GM19099 (cell line): ENCODE data around the gene DIAPH3.

Source experiments
- POLR2A ChIP-seq: IDR thresholded peaks from 3 replicates; pipeline ENCODE4 v1.6.1; 2011; ENCODE audit warnings: low read depth; ENCODE audit not compliant: insufficient read length; ENCODE audit errors: extremely low read depth

The DIAPH3 gene

DNA sequence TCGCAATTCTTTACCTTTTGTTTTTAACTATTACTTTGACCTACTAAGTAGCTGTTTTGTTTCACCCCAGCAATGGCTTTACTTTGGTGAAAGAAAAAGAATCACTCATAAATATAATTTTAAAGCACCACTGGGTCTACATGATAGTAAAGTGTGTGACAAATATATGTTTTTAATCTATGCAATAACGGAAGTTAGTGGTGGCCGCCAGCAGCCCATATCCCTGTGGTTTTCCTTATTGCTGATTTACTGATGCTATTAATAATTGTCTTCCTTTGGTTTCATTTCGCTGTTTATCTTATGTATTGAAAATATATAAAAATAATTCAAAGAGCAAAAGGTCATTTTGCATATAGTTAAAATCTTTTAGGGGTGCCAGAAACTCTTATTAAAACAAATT, 491.3 kb downstream of the DIAPH3 start:
- TF ChIP-seq POLR2A, result no peak

DNA sequence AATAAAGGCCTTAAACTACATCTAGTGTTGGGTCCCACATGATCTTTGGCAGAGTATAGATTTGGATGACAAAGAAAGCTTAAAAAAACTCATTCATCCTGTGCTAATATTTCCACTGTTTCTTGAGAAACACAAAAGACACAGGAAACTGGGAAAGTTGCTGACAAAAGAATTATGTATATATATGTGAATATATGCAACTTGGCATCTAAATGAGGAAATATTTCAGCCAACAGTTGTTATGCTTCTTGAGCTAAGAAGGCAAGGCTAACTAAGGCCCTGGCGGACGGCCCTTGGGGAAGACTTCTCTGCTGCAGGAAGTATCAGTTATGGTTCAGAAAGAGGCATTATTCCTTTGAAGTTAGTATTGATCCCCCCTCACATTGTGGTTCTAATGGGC, 491.8 kb downstream of the DIAPH3 start:
- no peak for TF ChIP-seq POLR2A

DNA sequence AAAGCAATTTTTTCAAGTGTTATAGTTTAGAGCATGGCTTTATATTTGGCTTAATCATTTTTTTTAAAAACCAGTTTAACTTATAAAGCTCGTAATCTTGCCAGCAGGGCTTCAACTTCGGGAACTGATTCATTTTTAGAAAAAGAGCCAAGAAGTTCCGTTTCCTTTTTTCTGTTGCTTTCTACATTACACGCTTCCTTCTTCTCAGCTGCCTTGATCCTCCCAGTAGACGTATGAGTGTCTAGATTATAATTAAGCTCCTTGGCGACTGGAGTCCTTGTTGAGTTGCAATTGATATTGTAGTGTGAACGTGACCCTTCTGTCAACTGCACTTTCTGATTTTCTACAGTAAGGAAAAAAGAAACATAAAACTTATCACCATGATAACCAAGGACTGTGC, 497.2 kb downstream of the DIAPH3 start:
- no peak for TF ChIP-seq POLR2A

- TF ChIP-seq POLR2A, result no peak
Measured at GRCh38 chr13:59665732-59666131, 498.0 kb downstream of the DIAPH3 start.

- TF ChIP-seq POLR2A, result no peak
Measured at GRCh38 chr13:59665184-59665583, 498.5 kb downstream of the DIAPH3 start.

DNA sequence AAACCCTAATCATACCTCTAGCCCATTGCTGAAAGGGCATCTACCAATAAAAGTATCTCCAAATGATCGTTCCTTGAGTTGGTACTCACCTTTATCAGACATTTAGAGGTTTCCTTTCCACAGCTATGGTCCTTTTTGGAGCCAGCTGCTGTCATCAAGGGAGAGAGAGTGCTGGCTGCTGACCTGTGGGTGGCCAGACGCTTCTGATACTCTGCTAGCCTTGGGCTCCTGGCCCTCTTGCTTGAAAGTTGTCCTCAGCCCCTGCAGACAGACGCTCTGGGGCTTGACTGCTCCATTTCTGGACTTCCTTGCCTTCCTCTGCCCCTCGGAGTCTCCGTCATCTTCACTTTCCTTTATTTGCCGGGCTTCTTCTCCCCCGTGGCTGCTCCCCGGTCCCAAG, 499.1 kb downstream of the DIAPH3 start:
- TF ChIP-seq POLR2A, result no peak

DNA sequence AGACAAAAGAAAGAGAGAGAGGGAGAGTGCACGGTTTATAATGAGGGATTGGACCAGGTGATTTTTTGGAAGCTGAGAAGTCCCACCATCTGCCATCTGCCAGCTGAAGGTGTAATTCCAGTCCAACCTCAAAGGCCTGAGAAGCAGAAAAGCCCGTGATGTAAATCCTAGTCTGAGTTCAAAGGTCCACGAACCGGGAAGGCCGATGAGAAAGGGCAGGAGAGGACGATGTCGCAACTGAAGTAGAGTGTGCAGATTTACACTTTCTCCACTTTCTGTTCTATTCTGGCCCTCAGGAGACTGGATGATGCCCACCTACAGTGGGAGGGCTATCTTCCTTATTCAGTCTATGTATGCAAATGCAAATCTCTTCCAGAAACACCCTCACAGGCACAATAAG, 500.0 kb downstream of the DIAPH3 start:
- no peak for TF ChIP-seq POLR2A

GRCh38 chr13:59660582-59660981, 503.1 kb downstream of the DIAPH3 start:
- no peak for TF ChIP-seq POLR2A

- TF ChIP-seq POLR2A, result no peak
Measured at GRCh38 chr13:59659981-59660380, 503.7 kb downstream of the DIAPH3 start.

GRCh38 chr13:59658738-59659330, 504.9 kb downstream of the DIAPH3 start:
- TF ChIP-seq POLR2A, result no peak

DNA sequence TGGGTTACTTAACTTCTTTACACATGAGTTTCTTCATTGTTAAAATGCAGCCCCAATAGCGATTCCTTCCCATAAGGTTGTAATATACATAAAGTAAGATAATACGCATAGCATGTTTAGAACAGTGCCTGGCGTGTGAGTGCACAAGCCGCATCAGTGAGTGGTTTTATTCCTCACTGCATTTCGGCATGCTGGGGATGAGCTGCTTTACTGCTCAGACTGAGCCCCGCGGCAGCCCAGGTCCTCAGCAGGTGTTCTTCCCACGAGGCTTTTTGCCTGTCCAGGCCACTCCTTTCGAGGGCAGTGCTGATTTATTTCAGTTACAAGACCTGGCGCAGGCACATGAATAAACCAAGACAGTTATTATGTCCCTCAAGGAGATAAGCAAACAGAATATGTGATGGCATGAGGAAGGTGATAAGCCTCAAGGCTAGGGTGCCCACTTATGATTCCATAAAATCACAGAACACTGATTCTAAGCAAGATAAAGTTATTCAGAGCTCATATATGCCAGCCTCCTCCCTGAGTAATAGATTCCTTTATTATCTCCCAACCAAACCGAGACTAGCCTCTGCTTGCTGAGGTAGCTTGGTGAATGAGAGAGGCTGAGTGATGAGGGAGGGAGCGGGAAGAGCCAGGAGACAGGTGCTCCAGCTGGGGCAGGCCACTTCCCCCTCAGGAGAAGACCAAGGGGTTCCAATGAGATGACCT, 505.5 kb downstream of the DIAPH3 start:
- no peak for TF ChIP-seq POLR2A

DNA sequence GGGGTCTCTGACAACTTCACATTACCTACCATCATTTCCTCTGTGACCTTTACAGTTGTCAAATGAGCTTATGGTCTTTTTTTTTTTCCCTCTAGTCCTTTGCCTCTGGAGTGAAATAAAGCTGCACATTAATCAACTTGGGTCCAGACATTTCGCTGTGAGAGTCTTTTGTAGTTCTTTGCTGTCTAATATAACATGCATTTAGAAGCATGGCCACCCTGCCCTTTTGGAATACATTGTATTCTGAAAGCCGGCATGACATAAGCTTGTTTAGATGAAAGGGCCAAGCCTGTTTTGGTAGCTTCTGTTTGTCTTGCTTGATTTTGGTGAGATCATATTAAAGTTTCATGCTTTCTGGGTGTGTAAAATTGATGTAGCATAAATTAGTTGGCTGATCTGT, 509.8 kb downstream of the DIAPH3 start:
- no peak for TF ChIP-seq POLR2A

DNA sequence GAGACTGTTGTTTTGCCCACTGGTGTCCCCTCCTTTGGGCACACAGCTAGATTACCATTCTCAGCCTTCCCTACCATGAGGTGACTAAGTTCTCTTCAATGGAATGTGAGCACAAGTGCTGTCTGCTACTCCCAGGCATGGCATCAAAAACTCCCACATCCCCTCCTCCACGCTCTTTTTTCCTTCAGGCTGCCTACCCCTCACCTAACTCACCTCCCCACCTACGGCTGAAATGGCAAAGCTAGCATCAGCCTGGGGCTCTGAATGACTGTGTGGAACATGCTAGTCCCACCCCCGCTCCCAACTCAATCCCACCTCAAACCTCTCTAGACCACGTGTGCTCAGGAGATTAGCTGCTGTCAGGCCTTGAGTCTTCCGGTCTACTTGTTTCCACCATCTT, 512.2 kb downstream of the DIAPH3 start:
- TF ChIP-seq POLR2A, result no peak

DNA sequence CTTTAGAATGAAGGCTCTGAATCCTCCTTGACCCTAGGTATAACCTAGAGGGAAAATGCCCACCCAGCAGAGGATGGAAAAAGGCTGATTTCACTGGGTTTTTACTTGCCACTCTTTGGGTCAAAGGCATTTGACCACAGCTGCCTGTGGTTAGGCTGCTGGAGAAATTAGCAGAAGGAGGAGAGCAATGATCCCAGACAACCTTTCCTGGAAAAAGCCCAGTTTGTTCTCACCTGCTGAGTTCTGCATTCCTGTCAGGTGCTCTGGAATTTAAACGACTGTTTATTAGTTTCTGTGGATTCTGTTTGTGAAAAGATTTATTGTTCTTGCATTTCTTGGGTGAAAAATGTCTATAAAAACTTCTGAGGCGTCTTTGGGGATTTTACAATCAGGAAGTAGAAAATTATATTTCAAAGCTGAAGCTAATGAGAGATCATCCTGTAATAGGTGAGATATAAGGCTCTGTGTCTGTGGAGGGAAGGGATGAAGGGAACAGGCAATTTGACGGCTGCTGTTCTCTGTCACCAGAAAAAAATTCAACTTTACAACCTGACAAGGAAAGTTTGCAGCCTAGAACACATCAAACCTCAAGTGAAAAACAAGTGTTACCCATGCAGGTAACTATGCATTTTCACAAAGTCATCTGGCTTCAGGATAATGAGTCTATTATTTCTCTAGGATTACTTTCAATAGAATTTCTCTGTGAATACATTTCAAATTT, 519.7 kb downstream of the DIAPH3 start:
- TF ChIP-seq POLR2A, result no peak

DNA sequence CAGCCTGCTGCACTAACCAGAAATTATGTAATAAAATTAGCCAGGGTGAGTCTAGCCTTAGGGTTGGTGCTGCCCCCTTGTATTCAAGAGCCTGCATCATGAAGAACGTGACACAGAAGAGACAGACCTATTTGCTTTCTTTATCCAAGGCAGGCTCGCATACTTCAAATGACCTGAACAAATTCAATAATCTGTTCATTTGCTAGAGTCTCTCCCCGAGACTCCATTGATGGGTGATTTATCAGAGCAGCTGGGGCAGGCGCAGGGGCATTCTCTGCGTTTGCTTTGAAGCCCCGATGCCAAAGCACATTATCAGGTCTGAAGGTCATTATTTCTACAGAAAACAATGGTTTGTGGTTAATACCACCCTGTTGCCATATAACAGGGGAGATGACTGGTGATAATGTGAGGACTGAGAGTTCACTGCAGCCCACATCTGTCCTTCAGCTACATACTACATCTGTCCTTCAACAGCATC, 520.3 kb downstream of the DIAPH3 start:
- no peak for TF ChIP-seq POLR2A

DNA sequence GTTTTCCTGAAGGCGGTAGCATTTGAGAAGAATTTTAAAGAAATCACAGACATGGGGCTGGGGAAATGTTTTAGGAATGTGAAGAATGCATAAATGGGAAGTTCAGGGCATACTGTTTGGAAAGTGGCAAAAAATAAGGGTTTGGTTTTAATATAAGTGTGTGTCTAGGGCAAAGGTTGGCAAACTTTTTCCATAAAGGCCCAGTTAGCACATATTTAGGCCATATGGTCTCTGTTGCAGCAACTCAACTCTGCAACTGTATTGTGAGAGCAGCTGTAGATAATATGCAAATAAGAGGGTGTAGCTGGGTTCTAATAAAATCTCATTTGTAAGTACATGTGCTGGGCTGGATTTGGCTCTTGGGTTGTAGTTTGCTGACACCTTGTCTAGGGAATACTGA, 521.9 kb downstream of the DIAPH3 start:
- TF ChIP-seq POLR2A, result no peak
